Measurements from ENCODE around the gene ROBO1.
"Not testable (repeated sequence)": the region's sequence is repeated elsewhere in the genome, so short reads cannot be mapped to it uniquely, and the experiment has no call there.

The ROBO1 gene

DNA sequence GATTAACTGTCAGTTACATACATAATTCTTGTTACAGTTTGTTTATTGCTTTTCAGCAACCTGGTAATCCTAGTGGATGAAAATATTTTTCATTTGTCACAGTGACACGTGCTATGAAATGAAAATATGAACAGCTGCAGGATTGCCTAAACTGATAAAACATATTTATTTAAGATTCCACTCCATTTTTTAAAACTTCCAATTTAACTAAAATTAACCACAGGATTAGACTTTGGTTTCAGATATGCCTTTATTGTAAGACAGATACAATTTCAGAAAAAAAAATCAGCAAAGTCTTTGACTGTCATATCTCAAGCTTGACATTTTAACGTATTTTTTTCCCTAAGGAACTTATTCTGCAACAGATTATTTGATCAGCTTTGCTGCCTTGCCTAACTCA lies 550.7 kb downstream of the ROBO1 start:
- no peak for DNase-seq

DNA sequence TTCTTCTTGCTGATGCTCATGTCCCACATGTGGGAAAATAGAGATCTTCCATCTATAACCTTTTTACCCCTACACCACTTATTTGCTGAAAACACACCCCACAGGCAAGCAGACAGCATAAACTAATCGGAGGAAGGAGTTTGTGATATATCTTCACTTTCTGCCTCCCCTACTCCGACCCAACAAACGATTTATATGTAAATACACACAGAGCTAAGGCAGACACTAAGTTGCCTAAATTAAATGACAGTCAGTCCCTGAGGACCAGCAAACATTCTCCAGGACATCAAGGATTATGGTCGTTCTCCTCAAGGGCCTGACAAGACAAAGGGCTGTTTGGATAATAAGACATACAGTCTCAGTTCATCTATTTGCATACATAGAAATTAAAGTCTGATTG lies 552.5 kb downstream of the ROBO1 start:
- no peak for DNase-seq

DNA sequence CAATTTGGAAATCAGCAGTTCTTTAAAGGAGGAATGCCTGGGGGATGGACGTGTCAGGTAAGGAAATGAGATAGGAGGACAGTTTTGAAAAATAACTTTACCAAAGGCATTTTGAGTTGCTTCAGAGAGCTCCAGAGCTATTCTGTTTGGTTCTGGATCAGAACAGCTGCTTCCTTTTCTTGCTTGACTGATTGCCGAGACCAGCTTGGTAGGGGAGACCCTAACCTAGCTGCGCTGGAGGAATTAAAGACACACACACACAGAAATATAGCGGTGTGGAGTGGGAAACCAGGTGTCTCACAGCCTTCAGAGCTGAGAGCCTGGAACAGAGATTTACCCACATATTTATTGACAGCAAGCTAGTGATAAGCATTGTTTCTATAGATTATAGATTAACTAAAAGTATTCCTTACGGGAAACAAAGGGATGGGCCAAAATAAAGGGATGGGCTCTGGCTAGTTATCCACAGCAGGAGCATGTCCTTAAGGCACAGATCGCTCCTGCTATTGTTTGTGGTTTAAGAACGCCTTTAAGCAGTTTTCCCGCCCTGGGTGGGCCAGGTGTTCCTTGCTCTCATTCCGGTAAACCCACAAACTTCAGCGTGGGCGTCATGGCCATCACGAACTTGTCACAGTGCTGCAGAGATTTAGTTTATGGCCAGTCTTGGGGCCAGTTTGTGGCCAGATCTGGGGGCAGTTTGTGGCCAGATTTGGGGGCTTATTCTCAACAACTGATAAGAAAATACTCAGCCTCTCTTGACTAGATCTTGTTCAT lies 556.0 kb downstream of the ROBO1 start:
- no peak for DNase-seq

DNA sequence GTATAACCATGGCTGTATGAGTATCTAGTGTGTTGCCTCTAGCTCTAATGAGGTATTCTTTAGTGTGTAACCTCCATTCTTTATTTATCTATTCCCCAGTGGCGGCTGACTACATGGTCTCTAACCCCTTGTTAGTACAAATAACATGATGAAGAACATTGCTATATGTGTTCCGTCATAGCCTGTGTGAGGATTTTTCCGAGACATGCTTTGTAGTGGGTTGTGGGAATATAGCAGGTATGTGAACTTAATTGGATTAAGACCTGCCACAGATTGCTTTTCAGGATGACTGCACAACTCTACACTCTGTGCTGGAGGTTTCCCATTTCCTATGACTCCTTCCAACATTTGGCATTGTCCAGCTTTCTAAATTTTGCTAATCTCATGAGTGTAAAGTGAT lies 563.4 kb downstream of the ROBO1 start:
- DNase-seq = no peak

DNA sequence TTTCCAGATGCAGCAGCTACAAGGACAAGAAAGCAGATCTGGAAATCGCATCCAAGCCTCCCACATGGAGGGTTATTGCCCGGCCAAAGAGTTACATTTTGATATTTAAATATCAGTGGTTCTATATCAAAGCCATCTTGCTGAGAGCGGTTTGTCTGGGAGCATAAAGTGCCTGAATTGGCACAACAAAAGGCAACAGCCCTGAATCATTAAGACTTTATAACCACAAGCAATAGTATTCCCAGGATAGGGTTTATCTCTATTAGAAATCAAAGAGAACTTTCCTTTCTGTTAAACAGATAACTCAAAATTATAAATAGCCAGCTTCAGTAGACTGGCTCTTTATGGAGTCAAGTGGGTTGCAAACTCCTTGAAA lies 564.7 kb downstream of the ROBO1 start:
- no peak for DNase-seq

DNA sequence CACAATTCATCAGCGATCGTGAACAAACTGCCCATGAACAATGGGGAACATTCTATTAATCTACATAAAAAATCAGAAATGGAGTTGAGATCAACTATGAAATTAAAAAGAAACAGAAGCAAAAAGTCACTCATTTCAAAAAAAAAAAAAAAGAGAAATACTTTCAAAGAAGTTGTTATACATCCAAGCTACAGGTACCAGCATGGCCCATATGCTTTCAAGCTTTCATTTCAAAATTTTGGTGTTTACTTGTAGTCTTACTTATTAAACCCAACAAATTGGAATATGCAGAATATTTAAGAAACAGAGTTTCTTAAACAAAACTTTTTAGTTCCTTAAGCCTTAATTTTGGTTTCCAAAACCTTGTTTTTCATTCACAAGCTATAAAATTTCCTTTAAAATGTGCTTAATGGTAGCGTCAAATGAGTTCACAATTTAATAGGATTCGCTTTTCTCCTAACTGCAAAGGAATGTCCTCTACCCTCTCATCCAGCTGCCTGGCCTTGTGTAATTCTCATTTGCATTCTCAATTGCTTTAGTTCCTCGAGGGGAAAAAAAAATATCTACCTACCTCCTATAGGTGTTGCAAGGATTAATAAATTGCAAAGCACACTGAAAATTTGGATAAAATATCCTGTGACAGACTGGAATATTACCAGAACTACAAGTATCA lies 565.2 kb downstream of the ROBO1 start:
- DNase-seq = no peak

DNA sequence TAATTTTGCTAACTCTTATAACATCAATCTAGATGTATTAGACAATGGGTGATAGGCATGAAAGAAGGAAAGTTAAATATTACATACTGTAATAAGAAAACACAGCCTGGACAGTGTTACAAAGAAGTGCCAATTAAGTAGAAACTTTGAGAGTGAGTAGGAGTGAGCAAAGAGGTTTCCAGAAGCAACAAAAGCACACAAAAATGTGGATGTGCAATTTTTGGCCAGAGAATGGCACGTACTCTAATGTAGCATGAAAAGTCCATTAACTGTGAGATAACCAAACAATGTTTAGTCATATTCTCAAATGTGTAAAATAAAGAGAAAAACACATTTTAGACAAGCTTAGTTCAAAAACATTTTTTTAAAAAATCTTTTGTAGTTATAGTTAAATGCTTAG lies 567.3 kb downstream of the ROBO1 start:
- no peak for DNase-seq

DNA sequence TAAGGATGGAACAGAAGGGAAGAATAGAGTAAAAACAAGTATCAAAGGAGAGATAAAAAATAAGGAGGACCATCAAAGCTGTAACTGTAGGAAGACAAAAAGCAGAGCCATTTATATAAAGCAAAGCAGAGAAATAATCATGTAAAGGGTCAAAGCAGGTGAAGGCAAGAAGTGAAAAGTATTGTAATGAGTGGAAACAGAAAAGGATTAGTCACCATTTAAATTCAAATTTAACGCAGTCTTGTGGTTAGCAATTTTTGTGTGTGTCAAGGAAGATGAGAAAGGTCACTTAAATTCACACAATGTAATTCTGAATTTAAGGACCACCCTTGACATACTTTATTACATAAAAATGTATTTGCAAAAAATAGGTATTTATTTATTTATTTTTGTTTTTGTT lies 567.8 kb downstream of the ROBO1 start:
- DNase-seq = no peak

DNA sequence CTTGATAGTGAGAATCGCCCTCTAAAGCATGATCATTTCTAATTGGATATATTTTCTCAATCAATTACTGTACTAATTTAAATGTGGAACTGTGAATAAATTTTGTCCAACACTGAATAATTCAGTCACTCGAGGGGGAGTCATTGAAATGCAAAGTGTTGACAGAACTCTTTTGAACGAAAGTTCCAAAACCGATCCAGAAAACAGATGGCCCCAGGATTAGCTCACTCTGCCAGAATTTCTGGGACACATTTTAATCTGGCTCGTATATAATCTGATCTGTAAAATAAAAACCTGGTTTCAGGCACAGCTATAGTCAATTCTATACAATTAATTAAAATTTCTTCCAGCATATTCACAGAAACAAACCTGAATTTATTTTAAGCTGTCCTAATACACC lies 580.4 kb downstream of the ROBO1 start:
- DNase-seq = no peak

DNA sequence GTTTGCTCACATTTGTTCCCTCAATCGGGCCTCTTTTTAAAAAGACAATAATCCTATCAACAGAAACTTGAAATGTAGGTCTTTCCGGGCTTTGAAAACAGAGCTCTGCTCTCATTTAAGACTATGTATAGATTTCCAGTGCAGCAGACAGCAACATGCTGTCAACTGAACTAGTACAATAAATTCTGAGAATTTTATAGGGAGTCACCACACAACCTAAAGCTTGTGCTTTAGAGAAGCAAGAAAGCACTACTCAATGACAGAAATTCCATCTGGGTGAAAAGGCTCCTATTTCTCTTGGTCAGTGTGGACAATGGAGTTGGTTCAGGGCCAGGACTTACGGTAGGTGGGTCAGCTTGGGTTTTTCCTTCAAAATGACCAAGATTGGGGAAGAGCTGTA lies 583.5 kb downstream of the ROBO1 start:
- DNase-seq = no peak

DNA sequence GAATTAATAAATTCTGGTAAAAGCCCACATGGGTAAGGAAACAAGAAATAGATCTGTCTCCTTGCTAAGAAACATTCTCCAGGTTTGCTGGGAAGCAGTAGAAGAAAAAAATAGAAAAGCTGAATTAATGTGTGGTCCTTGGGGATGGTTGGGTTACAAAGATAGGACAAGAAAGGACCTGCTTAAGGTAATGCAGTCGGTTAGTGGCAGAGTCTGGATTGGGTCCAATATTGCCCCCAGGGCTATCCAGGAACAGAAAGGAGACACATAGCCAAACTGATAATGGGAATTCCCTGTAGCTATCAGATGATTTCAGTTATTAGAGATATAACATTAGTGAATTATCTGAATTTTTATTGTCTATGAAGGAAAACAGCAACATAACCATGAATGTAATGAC lies 584.3 kb downstream of the ROBO1 start:
- no peak for DNase-seq

DNA sequence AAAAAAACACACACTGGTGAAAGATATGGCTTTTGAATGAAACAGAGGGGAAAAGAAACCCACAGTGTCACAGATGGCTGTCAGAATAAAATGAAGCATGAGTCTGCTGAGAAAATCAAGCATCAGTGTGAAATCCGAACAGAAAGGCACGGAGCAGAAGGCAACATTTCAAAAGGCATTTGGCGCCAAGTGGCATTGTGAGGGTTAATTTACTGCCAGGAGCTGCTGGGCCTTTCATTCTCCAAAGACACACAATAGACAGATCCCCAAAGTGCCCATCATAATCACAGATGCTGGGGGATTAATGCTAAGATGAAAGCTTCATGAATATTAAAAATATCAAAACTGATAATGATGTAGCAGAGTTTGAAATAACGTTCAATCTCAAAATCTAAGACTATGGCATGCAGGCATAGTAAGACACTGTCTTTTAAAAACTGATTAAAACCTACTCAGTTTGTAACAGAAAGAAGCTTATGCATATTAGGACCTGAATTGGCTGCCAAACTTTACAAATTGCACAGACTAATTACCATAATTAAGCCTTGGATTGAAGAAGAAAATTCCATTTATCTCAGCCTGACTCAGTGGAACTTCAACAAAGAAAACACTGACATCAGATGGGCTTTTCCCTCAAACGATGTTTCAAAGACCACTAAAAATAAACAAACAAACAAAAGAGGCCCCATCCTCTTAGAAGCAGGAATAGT lies 589.2 kb downstream of the ROBO1 start:
- no peak for DNase-seq

DNA sequence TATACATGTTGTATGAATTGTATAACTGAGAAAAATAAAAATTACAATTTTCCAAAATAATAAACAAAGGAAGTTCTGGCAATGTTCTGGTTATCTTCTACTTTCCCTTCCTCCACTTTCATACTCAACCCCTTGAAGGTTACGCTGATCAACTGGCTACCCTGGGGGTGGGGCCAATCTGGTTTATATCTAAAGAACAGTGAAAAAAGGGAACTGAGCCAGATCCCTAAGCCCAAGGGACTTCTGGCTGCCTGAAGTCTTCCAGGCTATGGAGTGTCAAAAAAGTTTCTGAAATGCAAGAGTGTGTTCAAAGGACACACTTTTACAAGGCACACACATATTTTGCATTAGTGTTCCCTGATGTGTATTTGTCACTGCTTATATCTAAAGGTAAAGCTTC lies 591.9 kb downstream of the ROBO1 start:
- DNase-seq = no peak

DNA sequence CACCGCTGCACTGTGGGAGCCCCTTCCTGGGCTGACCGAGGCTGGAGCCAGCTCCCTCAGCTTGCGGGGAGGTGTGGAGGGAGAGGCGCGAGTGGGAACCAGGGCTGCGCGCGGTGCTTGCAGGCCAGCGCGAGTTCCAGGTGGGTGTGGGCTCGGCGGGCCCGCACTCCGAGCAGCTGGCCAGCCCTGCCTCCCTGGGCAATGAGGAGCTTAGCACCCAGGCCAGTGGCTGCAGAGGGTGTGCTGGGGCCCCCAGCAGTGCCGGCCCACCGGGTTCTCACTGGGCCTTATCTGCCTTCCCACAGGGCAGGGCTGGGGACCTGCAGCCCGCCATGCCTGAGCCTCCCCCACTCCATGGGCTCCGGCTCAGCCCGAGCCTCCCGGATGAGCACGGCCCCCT lies 594.5 kb downstream of the ROBO1 start:
- not testable (repeated sequence) for DNase-seq

DNA sequence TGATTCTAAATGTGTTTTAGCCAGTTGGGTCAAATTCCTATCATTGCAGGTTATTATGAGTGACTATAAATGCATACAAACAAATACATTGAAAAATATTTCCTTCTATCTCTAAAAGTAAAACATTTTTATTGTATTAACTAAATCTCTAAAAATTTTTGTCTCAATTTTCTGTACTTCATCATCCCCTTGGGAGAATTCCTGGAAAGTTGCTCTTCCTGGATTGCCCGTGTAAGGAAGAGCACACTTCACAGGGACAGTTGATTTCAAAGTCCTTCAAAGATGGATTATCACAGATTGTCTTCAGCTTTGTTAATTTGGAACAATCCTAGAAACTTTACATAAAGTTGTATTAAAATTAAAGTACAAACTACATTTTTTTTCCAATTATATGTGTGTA lies 595.6 kb downstream of the ROBO1 start:
- DNase-seq = no peak

DNA sequence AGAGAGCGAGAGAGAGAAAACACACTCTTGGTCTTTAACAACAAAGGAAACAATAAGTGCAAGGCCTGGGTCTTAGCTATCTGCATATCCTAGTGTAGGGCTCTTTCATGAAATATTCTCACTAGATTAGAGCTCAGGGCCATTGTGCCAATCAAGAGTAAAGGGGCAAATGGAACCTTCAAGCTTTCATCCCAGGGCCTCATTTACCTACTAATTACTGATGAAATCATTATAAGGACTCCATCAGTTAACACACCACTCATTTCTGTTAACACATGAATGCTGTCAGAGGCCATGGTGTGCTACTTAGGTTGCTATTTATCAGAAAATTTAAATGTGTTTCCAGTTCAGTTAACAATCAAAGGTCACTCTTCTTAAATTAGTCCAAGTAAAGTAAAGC lies 597.8 kb downstream of the ROBO1 start:
- DNase-seq = no peak

DNA sequence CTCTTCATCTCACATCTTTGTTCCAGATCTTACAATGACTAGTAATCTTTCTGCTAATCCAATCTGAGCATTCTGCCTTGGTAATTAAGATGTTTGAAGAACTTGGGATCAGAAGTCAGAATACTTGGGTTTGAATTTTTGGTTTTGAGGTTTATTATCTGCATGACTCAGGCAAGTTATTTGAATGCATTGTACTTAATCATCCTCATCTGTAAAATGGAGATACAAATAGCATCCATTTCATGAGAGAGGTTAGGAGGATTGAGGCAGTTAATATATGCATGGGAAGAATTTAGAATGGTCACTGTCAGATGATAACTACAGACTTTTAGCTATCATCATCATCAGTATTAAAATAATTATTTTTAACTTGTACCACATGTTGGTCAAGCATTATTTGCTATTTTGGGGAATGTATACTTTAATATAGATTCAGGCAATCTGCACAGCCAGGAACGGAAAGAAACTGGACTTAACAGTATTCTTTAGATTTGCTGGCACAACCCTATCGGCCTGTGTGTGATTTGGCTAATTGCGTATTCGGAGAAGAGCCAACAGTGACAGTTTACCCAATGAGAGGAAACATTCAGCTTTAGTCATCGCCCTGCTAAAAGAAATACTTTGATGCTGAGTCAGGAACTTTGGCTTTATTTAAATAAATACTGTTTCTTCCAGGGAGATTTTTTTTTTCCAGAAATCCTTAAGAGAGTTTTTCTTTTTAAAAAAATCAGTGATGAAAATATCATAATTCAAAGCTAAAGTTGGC lies 600.0 kb downstream of the ROBO1 start:
- no peak for DNase-seq

DNA sequence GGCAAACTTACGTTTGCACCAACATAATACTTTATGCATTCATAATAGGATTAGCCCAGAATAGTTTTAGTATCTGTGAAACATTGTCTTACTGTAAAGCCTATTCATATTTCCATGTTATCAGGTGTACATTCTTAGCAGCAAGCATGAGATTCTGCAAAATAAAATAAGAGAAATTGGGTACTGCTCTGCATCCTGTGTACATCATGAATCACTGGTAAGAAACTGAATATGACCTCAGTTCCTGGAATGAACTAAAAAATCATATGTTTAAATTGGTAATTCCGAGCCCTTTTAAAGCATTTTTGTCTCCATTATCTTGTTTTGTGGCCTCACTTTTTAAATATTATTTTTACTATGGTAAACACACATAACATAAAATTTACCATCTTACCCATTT lies 605.1 kb downstream of the ROBO1 start:
- DNase-seq = no peak

DNA sequence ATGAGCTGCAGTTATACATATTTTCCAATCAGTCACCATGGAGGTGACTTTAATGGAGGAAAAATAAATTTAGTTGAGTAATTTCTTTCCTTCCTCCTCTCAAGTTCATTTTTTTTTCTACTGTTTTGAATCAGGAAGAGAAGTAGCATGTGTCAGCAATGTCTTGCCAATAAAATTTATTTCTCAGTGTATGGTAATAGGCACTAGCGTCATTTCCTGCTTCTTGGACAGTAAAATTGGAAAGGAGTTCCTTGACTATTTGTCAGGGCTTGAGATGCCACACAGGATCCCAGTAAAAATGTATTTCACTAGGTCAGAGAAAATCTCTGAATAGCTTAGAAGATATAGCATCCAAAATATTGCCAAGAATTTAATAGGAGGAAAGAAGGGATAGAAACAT lies 605.9 kb downstream of the ROBO1 start:
- DNase-seq = no peak

DNA sequence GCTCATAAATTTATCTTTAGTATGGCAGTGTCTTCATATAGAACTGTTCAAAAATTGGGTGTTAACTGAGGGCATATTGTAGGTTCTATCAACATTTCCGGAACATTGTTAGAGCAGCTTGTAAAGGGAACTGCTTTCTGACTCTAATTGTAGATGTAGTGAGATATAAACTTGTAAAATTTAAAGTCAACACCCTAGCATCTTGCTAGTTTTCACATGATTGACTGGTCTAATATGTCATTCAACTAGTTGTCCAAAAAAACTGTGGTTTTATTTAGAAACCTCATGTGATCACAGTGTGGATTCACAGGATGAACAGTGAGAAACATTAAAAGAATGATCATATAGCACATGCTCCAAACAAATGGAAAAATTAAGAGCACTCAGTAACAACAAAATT lies 607.4 kb downstream of the ROBO1 start:
- DNase-seq = no peak

DNA sequence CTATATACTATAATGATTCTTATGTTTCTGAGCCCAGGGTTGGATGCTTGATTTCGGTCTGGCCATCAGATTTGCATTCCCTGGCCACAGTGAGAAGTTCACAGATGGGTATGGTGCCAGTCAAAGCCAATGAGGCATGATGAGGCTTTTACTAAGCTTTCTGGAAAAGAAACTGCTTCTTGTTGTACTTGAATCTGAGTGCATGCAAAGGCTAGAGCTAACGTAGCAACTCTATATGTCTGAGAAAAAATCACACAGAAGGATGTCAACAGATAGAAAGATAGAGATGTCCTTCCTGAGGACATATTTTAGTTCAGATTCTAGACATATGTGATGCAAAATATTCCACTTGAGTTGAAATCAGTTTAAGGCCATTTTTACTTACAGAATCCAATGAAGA lies 608.1 kb downstream of the ROBO1 start:
- no peak for DNase-seq

DNA sequence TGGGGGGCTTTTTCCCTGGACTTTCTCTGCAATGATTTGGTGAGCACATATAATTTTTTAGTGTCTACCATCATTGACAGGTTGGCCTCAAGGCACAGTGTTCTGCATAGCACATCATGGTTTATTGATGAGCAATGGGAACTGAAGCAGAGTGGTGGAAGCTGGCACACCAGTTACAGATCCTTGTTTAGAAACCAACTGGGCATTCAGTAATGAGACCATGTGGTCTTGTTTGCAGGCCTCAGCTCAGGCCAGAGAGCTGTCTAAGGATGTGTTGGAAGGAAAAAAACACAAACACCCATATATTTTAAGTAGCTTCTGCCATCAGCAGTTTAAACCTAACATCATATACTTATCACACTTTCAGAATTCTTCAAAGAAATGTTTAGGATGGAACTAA lies 610.6 kb downstream of the ROBO1 start:
- no peak for DNase-seq

DNA sequence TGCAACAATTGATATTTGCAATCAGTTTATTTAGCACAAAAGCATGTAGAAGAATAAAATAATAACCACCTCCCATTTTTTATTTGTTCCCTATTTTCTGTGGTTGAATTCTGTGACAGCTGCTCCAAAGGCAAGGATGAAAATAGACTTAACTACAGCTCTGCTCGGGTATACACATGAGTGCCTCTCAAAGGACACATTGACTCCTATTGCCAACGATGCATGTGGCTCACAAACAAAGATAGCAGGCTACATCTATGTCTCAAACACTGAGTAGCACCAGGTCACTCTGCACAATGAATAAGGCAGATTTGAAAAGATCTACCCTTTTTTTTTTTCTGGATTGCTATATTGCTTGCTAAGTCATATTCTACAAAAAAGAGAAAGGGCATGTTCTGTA lies 612.9 kb downstream of the ROBO1 start:
- no peak for DNase-seq

DNA sequence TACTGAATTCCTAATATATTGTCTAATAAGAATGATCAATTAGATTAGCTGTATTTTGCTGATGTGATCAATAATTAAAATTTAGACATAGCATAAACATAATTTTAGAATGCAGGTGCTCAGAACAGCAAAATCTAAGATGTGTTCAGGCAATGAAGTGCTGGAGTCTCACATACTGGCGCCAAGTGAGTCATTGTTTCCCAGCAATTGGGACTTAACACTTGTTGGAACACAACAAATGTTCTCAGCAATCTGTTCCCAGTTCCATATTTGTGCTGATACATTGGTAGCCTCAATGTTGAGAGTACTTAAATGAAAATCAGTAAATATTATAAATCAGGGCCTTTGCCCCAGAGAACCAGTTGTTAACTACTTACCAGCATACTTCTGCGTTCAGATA lies 619.0 kb downstream of the ROBO1 start:
- DNase-seq = no peak
